ENCODE measurements around the gene PLK5. TPM values are rescaled to one million over a fixed set of nuclear protein-coding genes. Genes with fewer than 3 reads are reported as not detected.

The PLK5 gene
- total and polyA plus RNA-seq, 2 experiments from 2014 or later = 0.97 to 1.2 TPM

- Histone ChIP-seq H3K79me2 (replicated peaks; ENCODE audit: insufficient read depth) (no peaks in the 10 kb centered on the region), H3K9me2 (ENCODE audit: insufficient read depth) (no peaks in the 10 kb centered on the region), H3K36me3 (ENCODE audit: insufficient read depth) (no peaks in the 10 kb centered on the region), H3K27me3 (ENCODE audit: insufficient read depth) (peaks cover 13% of the 10 kb centered on the region), H3K4me1 (ENCODE audit: insufficient read depth) (0 out of 2 replicates have a peak, but pooled peaks cover 5% of the 10 kb centered on the region), H2AFZ (peak overlapping the region; percentile 90), H3F3A (replicated peaks; ENCODE audit: low read depth) (0 out of 2 replicates have a peak, but pooled peaks cover 8% of the 10 kb centered on the region), H3K4me3 (peak overlapping the region; percentile 43), H3K27ac (ENCODE audit: low read depth) (no peak overlapping the region), H4K20me1 (replicated peaks; ENCODE audit: insufficient read depth) (no peaks in the 10 kb centered on the region), H3K4me2 (peak overlapping the region; percentile 71)
- H3K27ac Mint-ChIP-seq = no peak overlapping the region
- DNase-seq (ENCODE audit: low spot score) (peak; percentile 85), ATAC-seq (peak; percentile 46)
- peaks cover 31% of the 10 kb centered on the region for H3K27me3 Mint-ChIP-seq (ENCODE audit: insufficient read depth, low read depth, poor library complexity)
- H3K9me3 Mint-ChIP-seq = peaks cover 24% of the 10 kb centered on the region
- TF ChIP-seq ZNF462 (CRISPR knock-in tag; IDR thresholded peaks at IDR 0.05) = no peak
- peak; percentile 78 for TF ChIP-seq CREB1 (CRISPR knock-in tag; IDR thresholded peaks at IDR 0.05; ENCODE audit: low read depth)
- TF ChIP-seq ZNF114 (CRISPR knock-in tag; IDR thresholded peaks at IDR 0.05) = no peak
- TF ChIP-seq REST (IDR thresholded peaks at IDR 0.05; ENCODE audit: unreplicated experiment) = no peak
- no peak for TF ChIP-seq EZH2 (IDR thresholded peaks at IDR 0.05; ENCODE audit: low read depth, unreplicated experiment)
- no peak for TF ChIP-seq ETS1 (IDR thresholded peaks at IDR 0.05)
- no peak for TF ChIP-seq EZH2phosphoT487 (IDR thresholded peaks at IDR 0.05; ENCODE audit: unreplicated experiment)
- TF ChIP-seq, protein P1, sequence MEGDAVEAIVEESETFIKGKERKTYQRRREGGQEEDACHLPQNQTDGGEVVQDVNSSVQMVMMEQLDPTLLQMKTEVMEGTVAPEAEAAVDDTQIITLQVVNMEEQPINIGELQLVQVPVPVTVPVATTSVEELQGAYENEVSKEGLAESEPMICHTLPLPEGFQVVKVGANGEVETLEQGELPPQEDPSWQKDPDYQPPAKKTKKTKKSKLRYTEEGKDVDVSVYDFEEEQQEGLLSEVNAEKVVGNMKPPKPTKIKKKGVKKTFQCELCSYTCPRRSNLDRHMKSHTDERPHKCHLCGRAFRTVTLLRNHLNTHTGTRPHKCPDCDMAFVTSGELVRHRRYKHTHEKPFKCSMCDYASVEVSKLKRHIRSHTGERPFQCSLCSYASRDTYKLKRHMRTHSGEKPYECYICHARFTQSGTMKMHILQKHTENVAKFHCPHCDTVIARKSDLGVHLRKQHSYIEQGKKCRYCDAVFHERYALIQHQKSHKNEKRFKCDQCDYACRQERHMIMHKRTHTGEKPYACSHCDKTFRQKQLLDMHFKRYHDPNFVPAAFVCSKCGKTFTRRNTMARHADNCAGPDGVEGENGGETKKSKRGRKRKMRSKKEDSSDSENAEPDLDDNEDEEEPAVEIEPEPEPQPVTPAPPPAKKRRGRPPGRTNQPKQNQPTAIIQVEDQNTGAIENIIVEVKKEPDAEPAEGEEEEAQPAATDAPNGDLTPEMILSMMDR (conservative IDR thresholded peaks at IDR 0.05; ENCODE audit: low read depth in 2 of 2) = peak; percentile 63 to 85
- no peak for TF ChIP-seq JUNB (IDR thresholded peaks at IDR 0.05; ENCODE audit: unreplicated experiment)
- no peak for TF ChIP-seq STAT1 (IDR thresholded peaks at IDR 0.05; ENCODE audit: unreplicated experiment)
- no peak for TF ChIP-seq NANOG (IDR thresholded peaks at IDR 0.05; ENCODE audit: borderline replicate concordance)
- TF ChIP-seq POLR2AphosphoS5 (IDR thresholded peaks at IDR 0.05; ENCODE audit: low read depth) = no peak
- TF ChIP-seq ZNF331 (CRISPR knock-in tag; IDR thresholded peaks at IDR 0.05; ENCODE audit: low read depth) = no peak
- H3K4me3 Mint-ChIP-seq = peak overlapping the region; percentile 55; the same call in 2 of the 3 replicates
- no peaks in the 10 kb centered on the region; the same call in 2 of the 3 replicates for H3K36me3 Mint-ChIP-seq (ENCODE audit: low read depth)
- H3K4me1 Mint-ChIP-seq = peaks cover 2% of the 10 kb centered on the region; the same call in 2 of the 3 replicates
Observed at GRCh38 chr19:1503089-1503924, 20.6 kb upstream of the PLK5 start.

Measured in GM23338 (cell line).